GM06990 (cell line): ENCODE measurements around the gene CLTB.
"Not testable (repeated sequence)": the region's sequence is repeated elsewhere in the genome, so short reads cannot be mapped to it uniquely, and the experiment has no call there.

Source experiments
- DNase-seq: peaks from one replicate; pipeline ENCODE4 v3.0.0-alpha.2; 2011; ENCODE audit not compliant: insufficient read length; ENCODE audit errors: extremely low read depth
- H3K27me3 ChIP-seq: replicated peaks from 2 replicates; pipeline ENCODE4 v1.6.0; 2011; ENCODE audit warnings: low read length; ENCODE audit not compliant: control insufficient read depth, insufficient read depth
- H3K36me3 ChIP-seq: 2 replicates; pipeline ENCODE4 v1.5.1; 2011; ENCODE audit warnings: low read length; ENCODE audit not compliant: control insufficient read depth, insufficient read depth
- H3K4me3 ChIP-seq: replicated peaks from 2 replicates; pipeline ENCODE4 v1.5.1; 2011; ENCODE audit warnings: low read depth, mild to moderate bottlenecking, control low read depth, low read length
- TF ChIP-seq, protein P1 (sequence below): IDR thresholded peaks from 2 replicates; pipeline ENCODE4 v1.5.1; 2011; ENCODE audit warnings: low read length, control low read depth, mild to moderate bottlenecking, inconsistent platforms; ENCODE audit not compliant: insufficient read depth, poor library complexity, severe bottlenecking

Gene CLTB

GRCh38 chr5:176410486-176411180 lies 5.7 kb downstream of the CLTB start:
- no peaks in the 10 kb centered on the region for H3K27me3 ChIP-seq
- no peak for DNase-seq
- TF ChIP-seq, protein P1, sequence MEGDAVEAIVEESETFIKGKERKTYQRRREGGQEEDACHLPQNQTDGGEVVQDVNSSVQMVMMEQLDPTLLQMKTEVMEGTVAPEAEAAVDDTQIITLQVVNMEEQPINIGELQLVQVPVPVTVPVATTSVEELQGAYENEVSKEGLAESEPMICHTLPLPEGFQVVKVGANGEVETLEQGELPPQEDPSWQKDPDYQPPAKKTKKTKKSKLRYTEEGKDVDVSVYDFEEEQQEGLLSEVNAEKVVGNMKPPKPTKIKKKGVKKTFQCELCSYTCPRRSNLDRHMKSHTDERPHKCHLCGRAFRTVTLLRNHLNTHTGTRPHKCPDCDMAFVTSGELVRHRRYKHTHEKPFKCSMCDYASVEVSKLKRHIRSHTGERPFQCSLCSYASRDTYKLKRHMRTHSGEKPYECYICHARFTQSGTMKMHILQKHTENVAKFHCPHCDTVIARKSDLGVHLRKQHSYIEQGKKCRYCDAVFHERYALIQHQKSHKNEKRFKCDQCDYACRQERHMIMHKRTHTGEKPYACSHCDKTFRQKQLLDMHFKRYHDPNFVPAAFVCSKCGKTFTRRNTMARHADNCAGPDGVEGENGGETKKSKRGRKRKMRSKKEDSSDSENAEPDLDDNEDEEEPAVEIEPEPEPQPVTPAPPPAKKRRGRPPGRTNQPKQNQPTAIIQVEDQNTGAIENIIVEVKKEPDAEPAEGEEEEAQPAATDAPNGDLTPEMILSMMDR = no peak
- peaks cover 8% of the 10 kb centered on the region for H3K36me3 ChIP-seq
- H3K4me3 ChIP-seq = no peak overlapping the region

DNA sequence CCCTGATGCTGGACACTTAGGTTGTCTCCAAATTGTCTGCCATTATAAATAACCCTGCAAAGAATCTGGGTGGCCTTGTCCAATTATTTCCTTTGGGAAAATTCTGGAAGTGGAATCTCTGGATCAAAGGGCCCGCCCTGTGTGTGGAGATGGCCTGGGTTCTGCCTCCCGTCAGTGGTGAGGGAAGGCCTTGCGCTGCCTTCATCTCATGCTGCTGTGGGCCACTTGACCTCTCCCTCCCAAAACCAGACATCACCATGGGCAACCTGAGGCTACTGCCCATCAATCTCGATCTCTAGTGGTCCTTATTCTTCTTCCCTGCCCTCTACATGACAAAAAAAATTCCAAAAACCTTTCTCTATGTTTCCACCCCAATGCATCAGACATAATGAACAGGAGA lies 6.6 kb downstream of the CLTB start:
- no peaks in the 10 kb centered on the region for H3K27me3 ChIP-seq
- DNase-seq = no peak
- no peak overlapping the region for H3K4me3 ChIP-seq
- H3K36me3 ChIP-seq = peaks cover 8% of the 10 kb centered on the region
- TF ChIP-seq, protein P1 = no peak

GRCh38 chr5:176408590-176408989 lies 7.7 kb downstream of the CLTB start:
- DNase-seq = no peak
- Histone ChIP-seq H3K36me3 (peaks cover 7% of the 10 kb centered on the region), H3K4me3 (no peak overlapping the region), H3K27me3 (no peaks in the 10 kb centered on the region)
- TF ChIP-seq, protein P1 = no peak

DNA sequence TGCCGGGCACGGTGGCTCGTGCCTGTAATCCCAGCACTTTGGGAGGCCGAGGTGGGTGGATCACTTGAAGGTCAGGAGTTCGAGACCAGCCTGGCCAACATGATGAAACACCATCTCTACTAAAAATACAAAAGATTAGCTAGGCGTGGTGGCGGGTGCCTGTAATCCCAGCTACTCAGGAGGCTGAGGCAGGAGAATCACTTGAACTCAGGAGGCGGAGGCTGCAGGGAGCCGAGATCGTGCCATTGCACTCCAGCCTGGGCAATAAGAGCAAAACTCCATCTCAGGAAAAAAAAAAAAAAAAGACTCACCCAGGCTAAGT lies 8.1 kb downstream of the CLTB start:
- not testable (repeated sequence) for H3K27me3 ChIP-seq, H3K36me3 ChIP-seq, H3K4me3 ChIP-seq, DNase-seq

DNA sequence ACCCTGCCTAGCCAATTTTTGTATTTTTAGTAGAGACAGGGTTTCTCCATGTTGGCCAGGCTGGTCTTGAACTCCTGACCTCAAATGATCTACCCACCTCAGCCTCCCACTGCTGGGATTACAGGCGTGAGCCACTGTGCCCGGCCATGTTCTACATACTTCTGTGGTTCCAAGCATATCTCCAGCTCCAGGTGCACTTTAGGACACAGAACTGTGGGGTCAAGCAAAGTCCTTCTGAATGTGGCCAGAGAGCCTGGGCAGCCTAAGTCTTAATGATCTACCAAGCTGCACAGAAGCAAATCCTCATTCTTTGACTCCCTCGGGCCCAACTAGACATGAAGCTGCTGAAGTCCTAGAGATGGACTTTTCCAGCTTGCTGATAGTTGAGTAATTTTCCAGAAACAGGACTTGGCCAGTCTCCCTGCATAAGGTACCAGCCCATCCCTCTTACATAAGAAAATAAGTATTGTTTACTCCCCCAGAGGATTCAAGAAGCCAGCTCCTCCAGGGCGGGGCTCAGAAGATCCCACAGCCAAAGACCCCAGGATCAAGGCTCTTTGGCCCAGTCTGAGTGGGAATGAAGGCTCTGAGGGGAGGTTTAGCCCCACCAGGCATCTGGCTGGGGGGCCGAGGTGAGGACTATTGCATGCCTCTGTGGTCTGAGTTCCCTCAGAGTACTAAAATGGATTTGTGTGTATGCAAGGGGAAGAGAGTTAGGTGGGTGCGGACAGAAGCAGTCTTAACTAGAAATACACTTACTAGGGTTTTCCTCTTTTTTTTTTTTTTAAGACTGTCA lies 8.7 kb downstream of the CLTB start:
- Histone ChIP-seq H3K36me3 (peaks cover 6% of the 10 kb centered on the region), H3K27me3 (no peaks in the 10 kb centered on the region), H3K4me3 (no peak overlapping the region)
- TF ChIP-seq, protein P1 = no peak
- DNase-seq = no peak

GRCh38 chr5:176406436-176407052 lies 9.8 kb downstream of the CLTB start:
- TF ChIP-seq, protein P1 = no peak
- Histone ChIP-seq H3K4me3 (no peak overlapping the region), H3K36me3 (peaks cover 6% of the 10 kb centered on the region), H3K27me3 (no peaks in the 10 kb centered on the region)
- DNase-seq = no peak
